ENCODE data around the gene CCDC146.

DNA sequence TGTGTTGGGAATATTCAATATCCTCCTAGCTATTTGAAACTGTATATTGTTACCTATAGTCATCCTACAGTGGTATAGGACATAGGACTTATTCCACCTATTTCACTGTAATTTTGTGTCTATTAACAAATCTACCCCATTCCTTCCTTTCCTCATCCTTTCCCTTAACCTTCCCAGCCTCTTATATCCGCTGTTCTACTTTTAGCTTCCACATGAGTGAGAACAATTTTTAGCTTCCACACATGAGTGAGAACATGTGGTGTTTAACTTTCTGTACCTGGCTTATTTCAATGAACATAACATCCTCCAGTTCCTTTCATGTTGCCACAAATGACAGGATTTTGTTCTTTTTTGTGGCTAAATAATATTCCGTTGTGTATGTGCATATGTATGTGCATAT is 173.1 kb downstream of the CCDC146 start:
- TF ChIP-seq POLR2AphosphoS5 (IDR thresholded peaks at IDR 0.05) = no peak
- TF ChIP-seq POLR2A (IDR thresholded peaks at IDR 0.05) = no peak
- TF ChIP-seq, protein P1, sequence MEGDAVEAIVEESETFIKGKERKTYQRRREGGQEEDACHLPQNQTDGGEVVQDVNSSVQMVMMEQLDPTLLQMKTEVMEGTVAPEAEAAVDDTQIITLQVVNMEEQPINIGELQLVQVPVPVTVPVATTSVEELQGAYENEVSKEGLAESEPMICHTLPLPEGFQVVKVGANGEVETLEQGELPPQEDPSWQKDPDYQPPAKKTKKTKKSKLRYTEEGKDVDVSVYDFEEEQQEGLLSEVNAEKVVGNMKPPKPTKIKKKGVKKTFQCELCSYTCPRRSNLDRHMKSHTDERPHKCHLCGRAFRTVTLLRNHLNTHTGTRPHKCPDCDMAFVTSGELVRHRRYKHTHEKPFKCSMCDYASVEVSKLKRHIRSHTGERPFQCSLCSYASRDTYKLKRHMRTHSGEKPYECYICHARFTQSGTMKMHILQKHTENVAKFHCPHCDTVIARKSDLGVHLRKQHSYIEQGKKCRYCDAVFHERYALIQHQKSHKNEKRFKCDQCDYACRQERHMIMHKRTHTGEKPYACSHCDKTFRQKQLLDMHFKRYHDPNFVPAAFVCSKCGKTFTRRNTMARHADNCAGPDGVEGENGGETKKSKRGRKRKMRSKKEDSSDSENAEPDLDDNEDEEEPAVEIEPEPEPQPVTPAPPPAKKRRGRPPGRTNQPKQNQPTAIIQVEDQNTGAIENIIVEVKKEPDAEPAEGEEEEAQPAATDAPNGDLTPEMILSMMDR (IDR thresholded peaks at IDR 0.05) = no peak
